Endothelial cell of umbilical vein (primary cell): ENCODE data around the gene PARP6.
A peak's percentile ranks its signal among the peaks of the same experiment; 100 is the strongest.

Source experiments
- CTCF ChIP-seq, 2 donors: IDR thresholded peaks; 1 replicate in 1 of 2; 2 replicates in 1 of 2; pipeline ENCODE4 v1.5.1; 2011; ENCODE audit warnings: low read length in 2 of 2, mild to moderate bottlenecking in 2 of 2, moderate library complexity in 2 of 2, control low read depth in 1 of 2, inconsistent platforms in 1 of 2, low read depth in 1 of 2; ENCODE audit not compliant: insufficient read depth in 1 of 2; ENCODE audit errors: extremely low read depth in 1 of 2
- EZH2 ChIP-seq: IDR thresholded peaks from 2 replicates; pipeline ENCODE4 v1.6.1; 2012; ENCODE audit warnings: borderline replicate concordance, low read depth, mild to moderate bottlenecking, moderate library complexity, low read length, inconsistent platforms; ENCODE audit not compliant: severe bottlenecking
- JUN ChIP-seq: IDR thresholded peaks from 2 replicates; pipeline ENCODE4 v1.6.1; 2011; ENCODE audit warnings: borderline replicate concordance, low read depth; ENCODE audit not compliant: insufficient read length, insufficient read depth
- MAX ChIP-seq: IDR thresholded peaks from 2 replicates; pipeline ENCODE4 v1.6.1; 2011; ENCODE audit not compliant: insufficient read depth, insufficient read length
- POLR2A ChIP-seq: IDR thresholded peaks from 2 replicates; pipeline ENCODE4 v1.6.1; 2012; ENCODE audit warnings: low read depth, mild to moderate bottlenecking, control low read depth, low read length
- POLR2AphosphoS5 ChIP-seq: IDR thresholded peaks from 2 replicates; pipeline ENCODE4 v1.6.1; 2012; ENCODE audit warnings: low read depth, mild to moderate bottlenecking, control low read depth, low read length, moderate library complexity; ENCODE audit not compliant: insufficient read depth

- TF ChIP-seq CTCF (IDR thresholded peaks at IDR 0.05; ENCODE audit: extremely low read depth in 1 of 2, insufficient read depth in 1 of 2, low read depth in 1 of 2, low read length in 2 of 2) (peak; percentile 65 to 77), POLR2A (no peak), EZH2 (no peak), MAX (no peak), JUN (no peak), POLR2AphosphoS5 (no peak)
These were observed 13.7 kb upstream of the PARP6 start for GRCh38 chr15:72285927-72286516.
